Body of pancreas (tissue), 4 donors: Measurements from ENCODE around the gene USP32.

Experiments
- CTCF ChIP-seq, 7 experiments: fragments of 450-650 bp in 4 of 7; fragments of 200-600 bp in 3 of 7; sonication (generic) in 3 of 7; IDR thresholded peaks; one replicate each; pipeline ENCODE4 v1.5.1; 2016 to 2019; ENCODE audit warnings: antibody characterized with exemption in 7 of 7
- POLR2A ChIP-seq, 3 donors: fragments of 450-650 bp; IDR thresholded peaks; one replicate each; pipeline ENCODE4 v1.6.1; 2016; ENCODE audit warnings: antibody characterized with exemption in 3 of 3, mild to moderate bottlenecking in 2 of 3

GRCh38 chr17:60249290-60249826 is 142.6 kb downstream of the USP32 start:
- TF ChIP-seq CTCF (IDR thresholded peaks at IDR 0.05) (no peak), POLR2A (IDR thresholded peaks at IDR 0.05) (no peak)
